Measurements from ENCODE around the gene ZNF512B.

GRCh38 chr20:63943808-63944077, 26.0 kb downstream of the ZNF512B start:
- TF ChIP-seq POLR2A (IDR thresholded peaks at IDR 0.05) (no peak), CTCF (IDR thresholded peaks at IDR 0.05) (no peak)
